HG03469 (cell line): ENCODE data around the gene SHROOM4.

ENCODE experiments used
- ATAC-seq: cut with Tn5 transposase; IDR thresholded peaks from one replicate; pipeline ENCODE4 v1.9.1; 2021; ENCODE audit warnings: mild to moderate bottlenecking, moderate library complexity, moderate number of reproducible peaks; ENCODE audit not compliant: unreplicated experiment

The SHROOM4 gene

DNA sequence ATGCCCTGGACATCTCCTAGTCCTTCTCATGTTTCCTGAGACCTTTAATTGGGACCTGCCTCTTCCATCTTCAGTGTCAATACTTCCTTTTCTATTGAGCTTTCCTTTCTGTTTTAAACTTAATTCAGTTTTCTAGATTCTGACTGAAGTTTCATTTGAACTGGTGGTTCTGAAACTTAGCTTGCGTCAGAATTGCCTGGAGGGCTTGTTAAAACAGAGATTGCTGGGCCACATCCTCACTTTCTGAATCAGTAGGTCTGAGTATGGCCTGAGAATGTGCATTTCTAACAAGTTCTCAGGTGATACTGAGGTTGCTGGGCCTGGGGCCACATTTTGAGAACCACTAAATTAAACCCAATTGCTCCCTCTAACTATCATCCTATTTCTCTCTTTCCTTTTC, 191.2 kb downstream of the SHROOM4 start:
- ATAC-seq, result no peak

DNA sequence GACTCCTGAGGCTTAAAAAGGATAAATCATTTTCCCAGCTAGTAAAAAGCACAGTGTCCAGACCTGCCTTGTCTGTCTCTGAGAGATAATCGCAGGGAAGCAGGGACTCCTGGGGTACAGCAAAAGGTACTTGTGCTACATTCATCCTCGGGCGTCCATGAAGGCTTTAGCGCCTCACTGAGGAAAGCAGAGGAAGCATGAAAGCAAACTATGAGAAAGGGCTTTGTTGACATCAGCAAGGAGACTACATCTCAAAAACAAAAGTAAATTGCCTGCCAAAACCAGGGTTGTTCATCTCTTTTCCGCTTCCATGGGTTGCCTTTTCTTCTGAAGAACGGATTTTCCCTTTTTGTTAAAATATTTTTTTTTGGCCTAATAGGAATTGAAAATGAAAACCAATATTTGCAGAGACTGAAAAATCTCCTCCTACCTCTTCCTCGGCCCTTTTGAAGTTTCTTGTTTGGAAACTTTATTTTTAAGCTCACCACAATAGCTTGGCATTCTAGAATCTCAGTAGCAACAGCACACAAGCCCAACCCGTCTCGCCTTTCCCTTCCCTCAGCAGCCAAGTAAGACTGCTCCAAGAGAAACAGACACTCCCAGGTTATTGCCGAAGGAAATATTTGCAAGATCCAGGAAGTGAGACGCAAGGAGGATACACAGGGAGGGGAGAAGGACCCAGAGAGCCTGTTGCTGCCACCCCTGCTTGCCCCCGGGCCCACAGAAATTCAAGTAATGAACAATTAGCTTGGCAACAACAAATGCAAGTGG, 195.0 kb downstream of the SHROOM4 start:
- ATAC-seq, result no peak

DNA sequence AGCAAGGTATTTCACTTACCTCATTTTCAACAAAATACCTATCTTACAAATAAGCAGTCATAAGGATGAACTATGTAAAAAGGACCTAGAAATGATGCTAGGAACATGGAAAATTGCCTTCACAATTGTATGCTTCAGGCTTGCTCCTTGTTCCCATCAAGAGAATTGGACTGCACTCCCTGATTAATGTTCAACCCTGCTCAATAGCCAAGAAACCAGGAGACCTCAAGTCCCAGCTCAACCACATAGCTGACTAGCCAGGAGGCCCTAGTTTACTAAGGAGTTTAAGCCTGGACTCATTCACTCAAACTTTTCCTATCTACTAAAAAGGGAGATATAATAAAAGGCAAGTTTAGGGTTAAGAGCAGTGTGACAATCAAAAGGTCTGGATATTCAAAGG, 196.8 kb downstream of the SHROOM4 start:
- no peak for ATAC-seq

DNA sequence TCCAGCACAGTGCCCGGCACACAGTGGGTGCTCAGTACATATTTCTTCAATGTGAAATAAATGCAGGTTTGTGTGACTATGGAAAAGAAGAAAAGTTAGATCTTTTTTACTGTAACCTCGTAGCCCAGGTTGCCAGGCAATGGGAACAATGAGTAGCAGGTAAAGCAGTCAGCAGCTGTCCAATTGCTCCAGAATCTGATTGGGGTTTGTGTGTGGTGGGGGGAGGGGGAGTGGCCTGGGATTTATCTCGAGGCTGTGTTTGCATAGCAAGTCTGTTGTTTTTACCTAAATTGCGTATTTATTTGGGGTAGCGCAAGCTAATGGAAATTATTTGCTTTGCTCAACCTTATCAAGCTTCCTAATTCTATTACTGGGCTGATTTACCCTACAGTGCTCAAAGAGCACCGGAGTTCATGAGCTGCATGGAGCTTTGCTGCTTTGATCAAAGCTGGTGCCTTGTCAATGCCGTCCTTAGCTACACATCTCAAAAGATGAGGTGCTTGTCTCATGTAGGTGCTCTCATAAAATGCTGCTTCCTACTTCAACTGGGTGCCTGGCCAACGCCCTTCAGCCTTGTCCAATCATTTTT, 198.3 kb downstream of the SHROOM4 start:
- ATAC-seq, result no peak

DNA sequence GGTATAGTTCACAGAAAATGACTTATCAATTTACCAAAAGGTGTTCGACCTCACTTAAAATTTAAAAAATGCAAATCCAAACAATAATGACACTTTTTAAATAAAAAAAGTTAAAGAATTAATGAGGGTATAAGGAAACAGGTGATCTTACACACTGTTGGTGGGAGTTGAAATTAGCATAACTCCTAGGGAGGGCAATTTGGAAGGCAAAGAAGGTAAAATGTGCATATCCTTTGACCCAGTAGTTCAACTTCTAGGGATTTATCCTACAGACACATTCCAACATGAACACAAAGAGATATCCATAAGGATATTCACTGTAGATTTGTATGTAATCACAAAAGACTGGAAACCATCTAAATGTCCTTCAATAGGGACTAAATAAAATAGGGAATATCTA, 199.5 kb downstream of the SHROOM4 start:
- ATAC-seq, result no peak

DNA sequence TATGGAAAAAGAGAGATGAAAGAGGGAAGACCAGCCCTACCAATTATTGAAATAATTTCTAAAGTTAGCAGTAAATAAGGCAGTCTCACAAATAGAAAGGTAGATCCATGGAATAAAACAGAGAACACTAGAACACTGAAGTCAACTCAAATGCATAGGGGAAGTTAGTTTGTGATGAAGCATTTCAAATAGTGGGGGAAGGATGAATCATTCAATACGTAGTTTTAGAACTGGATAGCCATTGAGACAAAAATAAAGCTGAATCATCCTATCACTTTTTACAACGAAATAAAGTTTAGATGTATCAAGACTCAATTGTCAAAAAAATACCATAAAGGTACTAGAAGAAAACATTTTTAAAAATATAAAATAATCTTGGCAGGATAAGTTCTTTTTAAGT, 200.1 kb downstream of the SHROOM4 start:
- no peak for ATAC-seq

DNA sequence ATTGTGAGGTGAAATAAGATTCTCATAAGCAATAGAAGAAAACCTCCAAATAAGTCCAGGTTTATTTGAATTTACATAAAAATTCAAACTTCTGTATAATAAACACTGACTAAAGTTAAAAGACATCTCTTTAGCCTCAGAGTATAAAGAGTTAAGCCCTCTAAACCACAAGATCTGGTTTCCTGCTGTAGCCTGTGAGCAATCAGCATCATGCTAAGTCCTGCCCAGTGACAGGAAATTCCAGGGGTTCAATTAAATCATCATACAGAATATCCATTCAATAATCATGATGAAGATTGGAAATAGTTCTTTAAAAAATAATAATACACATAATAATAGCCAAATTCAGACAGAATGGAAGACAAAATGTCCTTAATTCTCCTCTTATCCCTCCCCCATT, 204.2 kb downstream of the SHROOM4 start:
- no peak for ATAC-seq

DNA sequence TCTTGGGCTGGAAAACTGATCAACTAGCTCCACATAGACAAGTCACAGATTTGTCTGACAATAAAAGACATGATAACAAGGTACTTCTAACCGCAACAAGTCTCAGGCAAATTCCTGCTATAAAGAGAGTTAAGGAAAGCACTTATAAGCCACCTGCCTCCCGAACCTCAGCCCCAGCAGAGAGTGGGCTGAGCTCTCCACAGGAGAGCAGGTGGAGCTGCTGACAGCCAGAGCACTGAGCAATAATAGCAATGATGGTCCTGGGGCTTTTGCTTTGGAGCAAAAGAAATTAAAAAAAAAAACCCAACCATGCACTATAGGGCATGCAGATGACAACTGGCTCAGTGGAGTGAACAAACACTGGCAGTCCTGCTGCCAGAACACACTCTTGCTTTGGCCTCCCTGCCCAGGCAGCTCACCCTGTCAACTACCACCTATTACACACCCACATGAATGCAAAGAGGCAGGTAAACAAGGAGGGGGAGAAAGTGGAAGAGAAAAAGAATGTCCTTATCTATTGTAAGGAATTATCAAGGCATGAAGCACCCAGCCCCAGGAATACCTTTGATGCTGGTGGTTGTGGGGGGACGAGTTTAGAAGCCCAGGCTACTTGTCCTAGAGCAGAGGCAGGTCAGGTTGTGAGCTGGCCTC, 207.6 kb downstream of the SHROOM4 start:
- no peak for ATAC-seq

DNA sequence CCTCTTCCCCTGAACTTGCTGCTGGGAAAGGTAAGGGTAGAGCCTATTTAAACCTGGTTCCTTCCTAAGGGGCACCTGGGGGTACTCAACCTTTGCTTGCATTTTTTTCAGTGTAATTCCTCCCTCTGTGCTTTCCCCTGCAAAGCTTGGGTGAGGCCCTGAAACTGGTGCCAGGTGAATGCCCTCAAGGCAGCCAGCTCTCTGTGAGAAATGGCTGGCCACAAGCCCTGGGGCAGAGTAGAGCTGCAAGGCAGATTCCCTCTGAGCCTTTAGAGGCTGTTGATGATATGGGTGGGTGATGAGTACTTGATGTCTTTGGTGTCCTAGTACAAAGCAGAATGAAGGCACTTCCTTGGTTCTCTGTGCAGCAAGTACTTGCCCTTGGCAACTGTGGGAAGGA, 217.9 kb downstream of the SHROOM4 start:
- no peak for ATAC-seq

DNA sequence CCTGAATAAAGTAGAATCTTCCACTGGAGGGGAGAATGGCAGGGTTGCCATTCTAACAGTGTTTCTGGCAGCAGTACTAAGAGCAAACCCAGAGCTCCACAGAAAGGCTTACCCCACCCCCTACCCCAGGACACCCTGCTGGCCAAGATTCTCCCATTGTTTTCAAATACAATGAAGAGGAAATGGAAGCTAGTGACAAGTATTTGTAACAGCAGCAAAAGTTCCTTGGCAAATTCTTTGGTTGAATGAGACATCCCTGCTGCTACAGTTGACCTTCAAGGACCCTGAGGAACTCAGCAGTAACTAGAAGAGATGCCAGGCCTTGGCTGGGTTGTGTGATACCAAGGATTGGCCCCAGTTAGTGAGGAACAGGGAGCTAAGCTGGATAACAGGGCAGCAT, 219.2 kb downstream of the SHROOM4 start:
- no peak for ATAC-seq

DNA sequence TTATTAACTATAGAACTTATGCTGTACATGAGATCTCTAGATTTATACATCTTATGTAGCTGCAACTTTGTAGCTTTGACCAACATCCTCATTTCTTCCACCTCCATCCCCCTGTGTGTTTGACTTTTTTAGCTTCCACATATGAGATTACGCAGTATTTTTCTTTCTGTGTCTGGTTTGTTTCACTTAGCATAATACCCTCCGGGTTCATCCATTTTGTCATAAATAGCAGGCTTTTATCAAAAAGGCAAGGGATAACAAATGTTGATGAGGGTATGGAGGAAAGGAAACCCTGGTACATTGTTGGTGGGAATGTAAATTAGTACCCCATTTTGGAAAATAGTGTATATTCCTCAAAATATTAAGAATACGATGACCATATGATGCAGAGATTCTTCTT, 227.0 kb downstream of the SHROOM4 start:
- no peak for ATAC-seq

DNA sequence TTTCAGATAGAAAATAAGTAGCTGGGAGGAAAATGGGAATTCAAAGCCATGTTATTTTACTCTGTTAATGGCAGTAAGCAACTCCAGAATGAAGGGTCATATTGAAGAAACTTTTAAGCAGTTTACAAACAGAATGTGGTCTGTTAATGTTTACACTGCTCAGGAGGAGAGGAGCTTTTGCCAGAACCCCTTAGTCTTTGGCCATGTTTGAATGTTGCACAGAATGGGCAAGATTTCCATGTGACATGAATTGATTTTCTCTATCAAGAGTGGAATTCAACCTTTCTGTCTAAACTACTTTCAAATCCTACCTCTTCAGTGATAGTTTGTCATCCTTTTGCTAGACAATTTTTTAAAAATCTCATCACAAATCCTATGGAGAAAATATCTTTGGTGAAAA, 227.6 kb downstream of the SHROOM4 start:
- no peak for ATAC-seq

DNA sequence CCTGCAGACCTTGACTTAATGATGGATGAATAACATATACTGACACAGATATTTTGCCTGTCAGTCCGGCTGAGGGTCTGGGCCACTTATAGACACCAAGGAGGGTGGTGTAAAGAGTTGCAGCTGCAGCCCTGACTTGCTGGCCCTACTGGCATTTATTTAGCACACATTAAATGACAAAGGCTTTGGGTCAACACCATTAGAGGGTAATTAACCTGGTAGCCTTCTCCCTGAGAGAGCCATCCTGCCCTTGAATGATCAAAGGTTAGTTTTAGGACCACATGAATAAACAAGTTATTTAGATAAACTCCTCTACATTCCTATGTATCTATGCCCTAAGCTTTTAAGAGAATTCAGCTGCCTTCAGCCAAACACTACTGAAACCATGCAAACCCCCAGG, 232.6 kb downstream of the SHROOM4 start:
- no peak for ATAC-seq

DNA sequence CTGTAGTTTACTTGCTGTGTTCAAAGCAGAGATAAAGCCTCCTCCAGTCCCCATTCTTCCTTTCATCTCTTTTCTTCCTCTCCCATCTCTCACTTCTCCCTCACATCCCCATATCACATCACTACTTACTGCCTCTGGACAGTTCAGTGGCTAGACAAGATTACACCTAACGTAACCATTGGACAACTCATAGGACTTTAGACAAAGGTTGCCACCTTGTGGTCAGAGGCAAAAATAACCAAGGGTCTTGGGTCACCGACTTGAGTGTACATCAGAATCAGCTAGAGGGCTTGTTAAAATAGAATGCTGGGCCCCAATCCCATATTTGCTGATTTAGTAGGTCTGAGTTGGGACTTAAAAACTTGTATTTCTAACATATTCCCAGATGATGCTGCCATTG, 234.0 kb downstream of the SHROOM4 start:
- no peak for ATAC-seq

DNA sequence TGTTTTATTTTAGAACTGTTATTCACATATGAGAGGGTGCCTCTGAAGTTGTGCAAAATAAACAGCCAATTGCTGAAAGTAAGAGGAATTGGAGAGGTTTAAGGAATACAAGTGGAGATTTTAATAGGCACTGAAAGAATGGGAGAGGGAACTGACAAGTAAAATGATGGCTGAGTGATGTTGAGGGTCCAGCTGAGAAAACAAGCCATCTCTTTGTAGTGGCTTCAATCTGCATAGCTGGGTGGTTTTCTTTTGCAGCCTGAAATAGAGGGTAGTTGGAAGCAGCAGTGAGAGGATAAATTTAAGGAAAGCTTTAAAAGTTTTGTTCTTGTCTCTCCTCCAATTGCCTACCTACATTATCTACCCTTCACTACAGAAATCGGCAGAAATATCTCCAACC, 236.7 kb downstream of the SHROOM4 start:
- ATAC-seq, result no peak

DNA sequence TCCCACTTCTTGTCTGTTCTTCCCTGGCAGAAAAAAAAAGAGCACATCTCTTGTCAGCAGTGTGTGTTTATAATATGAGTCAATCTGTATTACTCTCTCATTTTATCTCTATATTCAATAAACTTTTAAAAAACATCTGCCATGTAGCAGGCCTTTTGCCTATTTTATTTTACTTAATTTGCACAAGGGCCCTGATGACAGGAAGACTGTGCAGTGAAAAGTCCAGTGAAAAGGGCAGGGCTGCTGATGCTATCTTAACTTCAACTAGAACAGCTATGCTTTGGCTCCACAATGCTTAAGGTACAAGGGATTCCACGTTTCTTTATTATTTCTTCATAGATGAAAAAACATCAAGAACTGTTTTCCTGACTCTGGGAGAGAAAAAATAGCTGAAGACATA, 246.4 kb downstream of the SHROOM4 start:
- ATAC-seq, result no peak

DNA sequence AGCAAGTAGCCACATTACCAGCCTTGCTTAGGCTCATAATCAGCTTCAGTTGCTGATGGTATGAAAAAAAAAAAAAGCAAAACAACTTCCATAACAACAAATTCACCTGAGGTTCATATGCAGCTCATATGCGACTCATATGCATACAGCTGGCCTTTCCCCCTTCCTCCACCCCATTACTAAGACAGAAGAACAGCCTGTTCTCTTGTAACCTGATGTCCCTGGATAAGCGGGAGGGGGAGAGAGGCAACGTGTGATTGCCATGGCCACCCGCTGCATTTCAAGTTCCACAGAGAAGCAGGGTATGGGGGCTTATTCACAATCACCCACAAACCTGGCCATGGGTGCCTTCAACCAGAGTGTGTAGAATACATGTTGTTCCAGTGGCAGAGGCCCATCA, 248.3 kb downstream of the SHROOM4 start:
- ATAC-seq, result no peak
